IPS-11a (cell line): ENCODE results near the gene MUSTN1.

Experiments used
- H3K4me3 ChIP-seq: one replicate; pipeline ENCODE4 v1.5.1; 2013; ENCODE audit warnings: low read depth, low read length, control low read depth

Gene MUSTN1

GRCh38 chr3:52787672-52788625, 46.9 kb downstream of the MUSTN1 start:
- no peak overlapping the region for H3K4me3 ChIP-seq

GRCh38 chr3:52787246-52787645, 47.6 kb downstream of the MUSTN1 start:
- no peak overlapping the region for H3K4me3 ChIP-seq

- no peak overlapping the region for H3K4me3 ChIP-seq
Measured at GRCh38 chr3:52786330-52787215, 48.2 kb downstream of the MUSTN1 start.

- no peak overlapping the region for H3K4me3 ChIP-seq
Measured at GRCh38 chr3:52784931-52785590, 49.8 kb downstream of the MUSTN1 start.

DNA sequence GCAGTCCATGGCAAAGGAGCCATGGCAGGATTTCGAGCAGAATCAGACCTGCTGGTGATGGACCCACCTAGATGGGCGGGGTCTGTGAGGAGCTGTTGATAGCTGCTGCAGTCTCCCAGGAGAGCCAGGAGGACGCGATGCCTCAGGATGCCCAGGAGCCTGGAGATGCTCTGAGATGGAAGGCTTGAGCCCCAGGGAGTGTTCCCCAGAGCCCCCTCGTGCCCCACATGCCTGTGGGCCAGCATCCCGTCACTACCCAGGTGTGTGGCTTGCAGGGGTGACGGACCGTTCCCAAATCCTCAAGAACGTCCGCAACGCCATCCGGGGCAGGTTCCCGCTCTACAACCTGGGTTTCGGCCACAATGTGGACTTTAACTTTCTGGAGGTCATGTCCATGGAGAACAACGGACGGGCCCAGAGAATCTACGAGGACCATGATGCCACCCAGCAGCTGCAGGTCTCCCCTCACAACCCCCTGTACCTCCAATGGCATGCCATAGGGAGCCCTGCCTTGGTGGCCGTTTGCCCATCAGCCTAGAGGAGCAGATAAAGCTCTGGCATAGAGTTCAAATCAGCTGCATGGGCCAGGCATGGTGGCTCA, 50.7 kb downstream of the MUSTN1 start:
- no peak overlapping the region for H3K4me3 ChIP-seq

GRCh38 chr3:52783211-52783555, 51.6 kb downstream of the MUSTN1 start:
- no peak overlapping the region for H3K4me3 ChIP-seq
